ENCODE results near the gene CCDC148.

GRCh38 chr2:158213773-158214172 lies 242.8 kb downstream of the CCDC148 start:
- no peak for TF ChIP-seq EZH2 (IDR thresholded peaks at IDR 0.05)
- no peak for TF ChIP-seq POLR2AphosphoS5 (IDR thresholded peaks at IDR 0.05; ENCODE audit: borderline replicate concordance, low read depth, low read length)
